ENCODE results near the gene DCN.

DCN gene

DNA sequence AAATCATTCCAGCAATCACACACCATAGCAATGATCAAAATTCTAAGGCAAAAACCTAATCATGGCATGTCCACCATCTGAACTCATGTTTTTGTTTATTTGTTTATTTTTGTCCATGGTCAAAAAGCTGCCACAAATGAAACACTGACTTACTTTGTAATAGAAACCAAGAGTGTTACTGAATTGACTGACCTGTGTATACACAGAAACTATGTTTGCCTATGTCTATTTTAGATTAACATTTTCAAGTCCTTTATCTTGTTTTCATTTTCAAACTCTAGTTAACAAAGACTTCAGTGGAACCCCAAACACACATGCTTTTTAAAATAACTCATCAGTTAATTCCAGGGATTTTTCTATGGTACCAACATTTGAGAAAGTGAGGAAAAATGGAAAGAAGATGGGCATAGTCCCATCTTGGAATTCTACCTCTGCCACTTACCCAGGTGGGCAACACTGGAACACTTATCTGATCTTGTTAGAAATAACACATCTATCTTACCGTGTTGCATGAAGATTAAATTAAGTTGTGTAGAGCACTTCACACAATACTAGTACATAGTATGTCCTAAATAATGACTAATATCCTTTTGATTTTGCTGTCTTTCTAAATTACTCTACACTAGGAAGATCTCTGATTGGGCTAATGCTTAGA, 77.7 kb downstream of the DCN start:
- Histone ChIP-seq H3K4me3 (ENCODE audit: low read length in 2 of 2) (no peak overlapping the region), H3K9ac (ENCODE audit: low read depth, low read length, poor library complexity) (no peak overlapping the region), H4K91ac (ENCODE audit: low read depth, low read length, poor library complexity) (no peak overlapping the region), H3K36me3 (replicated peaks in 1 of 2; ENCODE audit: control insufficient read depth in 2 of 2, insufficient read depth in 2 of 2, low read length in 2 of 2) (no peaks in the 10 kb centered on the region), H2AK5ac (ENCODE audit: low read depth, low read length) (no peak overlapping the region), H2BK120ac (ENCODE audit: low read depth, low read length) (no peak overlapping the region), H3K27me3 (ENCODE audit: control insufficient read depth in 3 of 3, insufficient read depth in 3 of 3, low read depth in 1 of 3, low read length in 3 of 3) (no peaks in the 10 kb centered on the region), H3K9me3 (replicated peaks in 1 of 2; ENCODE audit: control insufficient read depth in 2 of 2, insufficient read depth in 1 of 2, low read depth in 1 of 2, low read length in 2 of 2) (no peaks in the 10 kb centered on the region), H4K8ac (ENCODE audit: low read depth, low read length) (no peak overlapping the region), H2BK12ac (ENCODE audit: low read length) (no peak overlapping the region), H3K79me1 (ENCODE audit: low read depth, low read length) (no peaks in the 10 kb centered on the region), H2BK5ac (ENCODE audit: low read length) (no peak overlapping the region), H2AFZ (ENCODE audit: low read length) (no peak overlapping the region), H3K14ac (ENCODE audit: low read length) (no peak overlapping the region), H3K18ac (ENCODE audit: low read length) (no peak overlapping the region), H3K27ac (replicated peaks; ENCODE audit: low read length) (no peak overlapping the region), H3K23ac (ENCODE audit: low read depth, low read length, poor library complexity) (no peak overlapping the region), H2BK15ac (ENCODE audit: low read length) (no peak overlapping the region), H3K4me1 (ENCODE audit: control insufficient read depth in 2 of 2, insufficient read depth in 1 of 2, low read depth in 1 of 2, low read length in 2 of 2) (no peaks in the 10 kb centered on the region), H3K4me2 (ENCODE audit: insufficient read depth, low read length, poor library complexity, severe bottlenecking) (no peak overlapping the region), H3K4ac (ENCODE audit: low read length) (no peak overlapping the region)
- no CpG with 5 or more reads among the region's 1 CpG for WGBS, 2 donors (ENCODE audit: extremely low coverage in 2 of 2, insufficient read length in 2 of 2, insufficient replicate concordance in 1 of 2)
- no peak for DNase-seq (ENCODE audit: low spot score)

DNA sequence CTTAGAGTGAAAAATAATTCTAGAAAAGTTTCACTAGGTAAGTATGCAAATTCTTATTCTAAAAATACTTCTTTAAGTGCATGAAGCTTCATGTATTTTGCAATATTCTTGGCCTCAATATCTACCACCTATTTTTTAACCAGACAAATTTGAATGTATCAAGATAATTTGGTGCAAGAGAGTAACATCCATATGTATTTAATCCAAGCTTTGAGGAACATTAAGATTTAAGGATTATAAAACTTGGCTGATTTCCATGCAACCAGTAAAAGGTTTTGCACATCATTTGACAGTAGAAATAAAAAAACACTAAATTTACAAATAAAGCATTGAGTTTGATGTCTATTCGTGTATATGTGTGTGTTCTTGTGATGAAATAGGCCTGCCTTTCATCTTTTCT, 79.0 kb downstream of the DCN start:
- Histone ChIP-seq H2BK5ac (ENCODE audit: low read length) (no peak overlapping the region), H4K91ac (ENCODE audit: low read depth, low read length, poor library complexity) (no peak overlapping the region), H2BK120ac (ENCODE audit: low read depth, low read length) (no peak overlapping the region), H3K79me1 (ENCODE audit: low read depth, low read length) (no peaks in the 10 kb centered on the region), H3K36me3 (replicated peaks in 1 of 2; ENCODE audit: control insufficient read depth in 2 of 2, insufficient read depth in 2 of 2, low read length in 2 of 2) (no peaks in the 10 kb centered on the region), H2BK15ac (ENCODE audit: low read length) (no peak overlapping the region), H3K4ac (ENCODE audit: low read length) (no peak overlapping the region), H3K14ac (ENCODE audit: low read length) (no peak overlapping the region), H3K4me2 (ENCODE audit: insufficient read depth, low read length, poor library complexity, severe bottlenecking) (no peak overlapping the region), H2BK12ac (ENCODE audit: low read length) (no peak overlapping the region), H3K27ac (replicated peaks; ENCODE audit: low read length) (no peak overlapping the region), H3K23ac (ENCODE audit: low read depth, low read length, poor library complexity) (no peak overlapping the region), H2AK5ac (ENCODE audit: low read depth, low read length) (no peak overlapping the region), H3K4me1 (ENCODE audit: control insufficient read depth in 2 of 2, insufficient read depth in 1 of 2, low read depth in 1 of 2, low read length in 2 of 2) (peaks cover 0 to 4% of the 10 kb centered on the region in 2 donors), H4K8ac (ENCODE audit: low read depth, low read length) (no peak overlapping the region), H3K18ac (ENCODE audit: low read length) (no peak overlapping the region), H3K9ac (ENCODE audit: low read depth, low read length, poor library complexity) (no peak overlapping the region), H3K9me3 (replicated peaks in 1 of 2; ENCODE audit: control insufficient read depth in 2 of 2, insufficient read depth in 1 of 2, low read depth in 1 of 2, low read length in 2 of 2) (no peaks in the 10 kb centered on the region), H3K4me3 (ENCODE audit: low read length in 2 of 2) (no peak overlapping the region), H3K27me3 (ENCODE audit: control insufficient read depth in 3 of 3, insufficient read depth in 3 of 3, low read depth in 1 of 3, low read length in 3 of 3) (no peaks in the 10 kb centered on the region), H2AFZ (ENCODE audit: low read length) (no peak overlapping the region)
- no peak for DNase-seq (ENCODE audit: low spot score)
- no CpG with 5 or more reads among the region's 1 CpG for WGBS, 2 donors (ENCODE audit: extremely low coverage in 2 of 2, insufficient read length in 2 of 2, insufficient replicate concordance in 1 of 2)

DNA sequence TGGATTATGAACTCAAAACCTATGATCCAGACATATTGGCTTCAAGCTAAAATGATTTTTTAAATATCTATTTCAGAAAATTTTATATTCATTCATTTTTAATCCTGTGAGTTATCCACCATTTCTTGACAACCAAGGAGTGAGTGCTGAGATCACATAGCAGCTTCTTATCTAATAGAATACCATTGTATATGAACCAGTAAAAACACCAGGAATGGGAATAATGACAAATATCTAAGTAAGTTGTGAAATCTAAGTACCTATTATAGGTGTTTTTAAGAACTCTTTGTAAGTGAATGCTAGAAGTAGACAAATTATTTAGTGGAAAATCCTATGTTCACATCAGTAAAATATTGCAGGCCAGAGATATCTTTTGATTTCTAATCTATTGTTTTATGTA, 79.5 kb downstream of the DCN start:
- H2BK12ac ChIP-seq (ENCODE audit: low read length): no peak overlapping the region
- no peak overlapping the region for H3K18ac ChIP-seq (ENCODE audit: low read length)
- H3K4me3 ChIP-seq (ENCODE audit: low read length in 2 of 2): no peak overlapping the region

DNA sequence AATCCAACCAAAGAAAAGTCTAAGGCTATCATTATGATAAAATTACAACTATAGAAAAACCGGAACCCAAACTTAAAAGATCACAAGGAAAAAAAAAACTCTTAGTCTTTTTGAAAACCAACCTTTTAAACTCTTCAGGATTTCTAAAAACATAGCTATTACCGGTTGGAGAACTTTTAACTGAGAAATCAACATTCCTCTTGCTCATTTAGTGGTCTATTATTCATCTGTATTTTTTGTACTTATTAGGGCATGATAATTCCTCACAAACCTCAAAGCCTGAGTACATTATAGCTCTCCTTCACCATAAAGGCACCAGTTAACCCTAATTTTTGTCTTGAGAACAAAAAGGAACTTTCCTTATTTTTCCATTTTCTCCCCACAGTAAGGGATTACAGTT, 81.7 kb downstream of the DCN start:
- Histone ChIP-seq H2BK12ac (ENCODE audit: low read length) (no peak overlapping the region), H2AK5ac (ENCODE audit: low read depth, low read length) (no peak overlapping the region), H3K9me3 (replicated peaks in 1 of 2; ENCODE audit: control insufficient read depth in 2 of 2, insufficient read depth in 1 of 2, low read depth in 1 of 2, low read length in 2 of 2) (no peaks in the 10 kb centered on the region), H3K9ac (ENCODE audit: low read depth, low read length, poor library complexity) (no peak overlapping the region), H3K27me3 (ENCODE audit: control insufficient read depth in 3 of 3, insufficient read depth in 3 of 3, low read depth in 1 of 3, low read length in 3 of 3) (no peaks in the 10 kb centered on the region), H3K4ac (ENCODE audit: low read length) (no peak overlapping the region), H3K4me2 (ENCODE audit: insufficient read depth, low read length, poor library complexity, severe bottlenecking) (no peak overlapping the region), H3K36me3 (replicated peaks in 1 of 2; ENCODE audit: control insufficient read depth in 2 of 2, insufficient read depth in 2 of 2, low read length in 2 of 2) (no peaks in the 10 kb centered on the region), H3K23ac (ENCODE audit: low read depth, low read length, poor library complexity) (no peak overlapping the region), H2BK15ac (ENCODE audit: low read length) (no peak overlapping the region), H2BK120ac (ENCODE audit: low read depth, low read length) (no peak overlapping the region), H2BK5ac (ENCODE audit: low read length) (no peak overlapping the region), H3K14ac (ENCODE audit: low read length) (no peak overlapping the region), H4K8ac (ENCODE audit: low read depth, low read length) (no peak overlapping the region), H3K4me1 (ENCODE audit: control insufficient read depth in 2 of 2, insufficient read depth in 1 of 2, low read depth in 1 of 2, low read length in 2 of 2) (peaks cover 0 to 8% of the 10 kb centered on the region in 2 donors), H2AFZ (ENCODE audit: low read length) (no peak overlapping the region), H3K27ac (replicated peaks; ENCODE audit: low read length) (no peak overlapping the region), H4K91ac (ENCODE audit: low read depth, low read length, poor library complexity) (no peak overlapping the region), H3K79me1 (ENCODE audit: low read depth, low read length) (no peaks in the 10 kb centered on the region), H3K18ac (ENCODE audit: low read length) (no peak overlapping the region), H3K4me3 (ENCODE audit: low read length in 2 of 2) (no peak overlapping the region)
- DNase-seq (ENCODE audit: low spot score): no peak
- no CpG with 5 or more reads among the region's 2 CpGs for WGBS, 2 donors (ENCODE audit: extremely low coverage in 2 of 2, insufficient read length in 2 of 2, insufficient replicate concordance in 1 of 2)

More for the DNA sequence above, 79.5 kb downstream of the DCN start:
- Histone ChIP-seq H2BK120ac (ENCODE audit: low read depth, low read length) (no peak overlapping the region), H3K4me2 (ENCODE audit: insufficient read depth, low read length, poor library complexity, severe bottlenecking) (no peak overlapping the region), H3K4ac (ENCODE audit: low read length) (no peak overlapping the region), H3K9ac (ENCODE audit: low read depth, low read length, poor library complexity) (no peak overlapping the region), H3K79me1 (ENCODE audit: low read depth, low read length) (no peaks in the 10 kb centered on the region), H2BK15ac (ENCODE audit: low read length) (no peak overlapping the region), H2AK5ac (ENCODE audit: low read depth, low read length) (no peak overlapping the region), H3K4me1 (ENCODE audit: control insufficient read depth in 2 of 2, insufficient read depth in 1 of 2, low read depth in 1 of 2, low read length in 2 of 2) (peaks cover 0 to 8% of the 10 kb centered on the region in 2 donors), H2AFZ (ENCODE audit: low read length) (no peak overlapping the region), H3K9me3 (replicated peaks in 1 of 2; ENCODE audit: control insufficient read depth in 2 of 2, insufficient read depth in 1 of 2, low read depth in 1 of 2, low read length in 2 of 2) (no peaks in the 10 kb centered on the region), H3K27me3 (ENCODE audit: control insufficient read depth in 3 of 3, insufficient read depth in 3 of 3, low read depth in 1 of 3, low read length in 3 of 3) (no peaks in the 10 kb centered on the region), H3K27ac (replicated peaks; ENCODE audit: low read length) (no peak overlapping the region), H2BK5ac (ENCODE audit: low read length) (no peak overlapping the region), H4K91ac (ENCODE audit: low read depth, low read length, poor library complexity) (no peak overlapping the region), H4K8ac (ENCODE audit: low read depth, low read length) (no peak overlapping the region), H3K36me3 (replicated peaks in 1 of 2; ENCODE audit: control insufficient read depth in 2 of 2, insufficient read depth in 2 of 2, low read length in 2 of 2) (no peaks in the 10 kb centered on the region), H3K23ac (ENCODE audit: low read depth, low read length, poor library complexity) (no peak overlapping the region), H3K14ac (ENCODE audit: low read length) (no peak overlapping the region)
- no peak for DNase-seq (ENCODE audit: low spot score)
